Stimulated activated CD8-positive, alpha-beta memory T cell treated with anti-CD3 and anti-CD28 coated beads, Interleukin-15, amount 100 ng/mL, for 48 hours (primary cell): ENCODE measurements around the gene SETD6.
"Not testable (repeated sequence)": the region's sequence is repeated elsewhere in the genome, so short reads cannot be mapped to it uniquely, and the experiment has no call there.

Experiments used
- DNase-seq, 2 donors: peaks; one replicate each; pipeline ENCODE4 v3.0.0-alpha.2; 2020; ENCODE audit warnings: low read depth in 2 of 2

SETD6 gene

DNA sequence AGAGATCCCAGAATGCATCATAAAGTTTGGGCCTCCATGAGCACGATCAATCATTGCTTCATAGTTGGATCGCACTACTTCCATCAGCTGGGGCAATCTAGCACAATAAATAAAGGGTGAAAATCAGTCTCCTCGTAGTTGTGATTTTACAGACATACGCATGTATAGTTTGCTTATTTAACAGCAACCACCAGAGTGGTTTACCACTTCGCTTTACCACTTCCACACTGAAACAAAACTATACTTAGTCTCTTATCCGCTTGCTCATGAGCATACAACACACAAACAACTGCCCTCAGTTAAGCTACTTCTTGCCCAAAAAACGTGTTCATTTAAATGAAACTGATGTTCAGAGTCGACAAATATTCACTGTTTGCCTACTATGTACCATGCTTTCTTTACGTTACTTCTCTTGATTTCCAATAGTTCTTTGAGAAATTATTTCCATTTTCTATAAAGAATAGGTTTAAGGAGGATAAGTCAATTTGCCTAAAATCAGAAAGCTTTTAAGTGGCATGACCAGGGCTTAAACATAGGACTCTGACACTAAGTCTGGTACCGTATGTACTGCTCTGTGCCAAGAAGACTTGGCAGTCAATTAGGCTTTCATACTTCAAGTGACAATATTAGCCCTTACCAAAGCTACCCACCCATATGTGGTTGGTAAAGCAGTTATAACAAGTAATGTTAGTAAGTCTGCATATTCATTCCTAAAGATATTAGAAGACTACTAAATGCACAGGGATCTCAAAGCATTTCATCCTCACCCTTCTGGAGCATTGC, 22.0 kb downstream of the SETD6 start:
- DNase-seq = no peak

DNA sequence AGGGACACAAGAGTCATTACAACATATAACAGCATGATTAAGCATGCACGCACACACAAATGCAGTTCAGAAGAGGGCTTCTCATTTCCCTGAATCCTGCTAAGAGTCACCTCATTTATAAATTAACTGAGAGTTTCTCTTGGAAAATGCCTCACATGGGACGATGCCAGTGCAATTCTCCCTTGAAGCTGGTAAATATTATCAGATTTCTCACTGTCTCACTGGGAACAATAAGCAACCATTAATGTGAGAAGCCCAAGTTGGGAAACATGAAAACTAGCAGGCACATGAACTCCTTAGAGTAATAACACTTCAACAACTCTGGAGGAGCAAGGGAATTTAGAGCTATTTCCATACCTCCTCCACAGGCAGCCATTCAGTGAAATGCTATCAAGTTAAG, 26.4 kb downstream of the SETD6 start:
- no peak for DNase-seq

DNA sequence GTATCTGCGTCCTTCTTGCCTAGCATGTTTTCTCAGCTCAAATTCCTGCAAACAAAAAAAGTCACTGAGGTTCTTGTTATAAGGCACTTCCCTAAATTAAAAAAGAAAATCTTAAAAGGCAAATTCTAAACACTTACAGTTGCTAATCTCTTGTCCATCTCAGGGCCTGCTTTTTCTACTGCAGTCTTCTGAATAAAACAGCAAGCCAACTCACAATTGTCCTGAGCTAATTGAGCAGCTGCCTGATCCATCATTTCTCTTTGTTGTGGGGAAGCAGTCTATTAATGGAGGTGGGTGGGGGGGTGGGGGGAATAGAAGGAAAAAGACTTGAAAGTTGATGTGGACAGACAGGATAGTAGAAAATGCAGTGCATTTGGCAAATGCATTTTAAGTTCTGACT, 27.0 kb downstream of the SETD6 start:
- DNase-seq = no peak

DNA sequence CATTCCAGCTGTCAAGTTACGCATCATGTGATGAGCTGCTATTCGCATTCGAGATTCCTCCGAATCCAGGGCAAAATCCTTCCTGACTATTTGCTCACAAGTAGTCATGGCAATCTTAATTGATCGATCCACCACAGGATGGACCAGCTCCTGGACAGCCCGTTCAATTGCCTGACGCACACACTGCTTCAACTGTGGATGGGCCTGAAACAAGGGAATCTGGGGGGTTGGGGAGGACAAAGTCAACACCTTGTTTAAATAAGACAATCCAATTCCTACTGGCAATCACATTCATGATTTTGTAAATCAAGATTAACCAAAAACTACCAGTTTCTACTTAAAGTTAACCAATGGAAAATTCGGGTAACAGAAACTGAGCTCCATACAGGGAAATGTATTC, 28.4 kb downstream of the SETD6 start:
- no peak for DNase-seq

DNA sequence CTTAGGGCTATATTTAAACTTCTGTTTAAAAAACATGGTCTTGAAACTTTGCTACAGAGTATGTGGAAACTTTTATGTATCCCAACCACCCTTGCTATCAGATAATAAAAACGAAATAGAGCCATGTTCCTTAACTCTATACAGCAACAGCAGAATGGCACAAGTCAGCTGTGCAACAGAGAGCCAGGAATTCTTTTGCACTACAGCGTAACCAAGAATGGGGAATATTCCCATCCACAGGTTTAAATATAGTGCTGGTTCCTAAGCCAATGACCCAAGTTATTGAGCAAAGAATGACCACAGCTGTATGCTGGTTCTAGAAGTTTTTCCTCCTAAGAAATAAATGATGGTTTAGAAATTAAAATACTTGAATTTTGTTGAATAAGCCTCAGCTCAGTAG, 33.1 kb downstream of the SETD6 start:
- DNase-seq = no peak

DNA sequence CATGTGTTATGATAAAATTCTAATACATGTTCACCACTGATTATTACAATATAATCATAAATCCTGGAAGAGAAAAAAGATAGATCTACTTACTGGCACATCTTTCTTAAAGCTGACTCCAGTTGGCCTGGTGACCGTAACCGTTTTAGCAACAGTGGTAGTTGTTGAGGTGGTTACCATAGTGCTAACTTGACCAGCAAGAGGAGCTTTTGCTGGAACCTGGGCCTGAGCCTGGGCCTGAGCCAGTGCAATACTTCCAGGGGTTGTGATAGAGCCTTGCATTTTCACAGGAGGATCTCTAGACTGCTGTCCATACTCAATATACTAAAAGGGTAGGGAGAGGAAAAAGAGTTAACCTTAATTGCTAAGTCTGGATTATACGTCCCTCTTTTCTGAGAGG, 36.2 kb downstream of the SETD6 start:
- no peak for DNase-seq

DNA sequence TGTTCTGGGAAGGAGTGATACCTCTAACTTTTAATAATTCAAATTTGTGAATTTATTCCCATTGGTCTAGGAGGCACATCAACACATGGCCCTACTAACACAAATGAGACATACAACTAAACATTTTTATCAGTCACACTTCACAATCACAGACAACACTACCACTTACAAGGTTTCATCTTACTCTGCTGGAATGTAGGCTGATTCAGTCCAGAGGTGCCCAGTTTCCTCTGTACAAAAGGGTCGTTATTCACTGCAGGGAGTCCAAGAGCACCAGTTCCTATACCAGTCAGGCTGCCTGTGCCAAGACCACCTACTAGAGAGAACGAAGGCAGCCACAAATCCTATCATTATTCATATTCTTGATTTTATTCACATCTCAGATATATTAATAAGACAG, 41.4 kb downstream of the SETD6 start:
- no peak for DNase-seq

DNA sequence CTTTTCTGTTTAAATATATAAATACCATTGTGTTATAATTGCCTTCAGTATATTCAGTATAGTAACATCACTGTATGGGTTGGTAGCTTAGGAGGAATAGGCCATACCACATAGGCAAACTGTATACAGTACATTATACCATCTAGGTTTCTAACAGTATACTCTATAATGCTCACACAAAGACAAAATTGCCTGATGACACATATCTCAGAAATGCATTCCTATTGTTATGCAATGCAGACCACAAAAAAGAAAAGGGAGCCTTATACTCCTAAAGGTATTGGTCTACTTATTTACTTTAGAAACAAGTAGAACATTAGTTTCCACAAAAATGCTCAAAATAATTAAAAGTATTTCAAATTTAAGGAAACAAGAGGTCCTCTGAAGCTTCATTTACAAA, 47.9 kb downstream of the SETD6 start:
- no peak for DNase-seq

DNA sequence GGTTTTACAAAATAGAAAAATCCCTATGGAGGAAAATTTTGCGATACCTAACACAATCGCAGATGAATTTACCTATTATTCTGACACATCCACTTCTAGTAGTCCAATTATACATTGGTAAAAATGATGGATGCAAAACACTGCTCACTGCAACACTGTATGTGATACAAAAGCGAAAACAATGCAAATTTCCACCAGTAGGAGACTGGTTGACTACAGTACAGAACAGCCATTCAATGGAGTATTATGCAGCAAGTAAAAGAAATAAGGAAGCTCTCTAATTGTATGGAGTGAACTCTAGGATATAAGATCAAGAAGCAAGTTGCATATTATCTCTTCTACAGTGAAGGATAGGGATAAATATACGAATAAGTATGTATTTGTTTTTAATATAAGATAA, 48.5 kb downstream of the SETD6 start:
- DNase-seq = no peak

DNA sequence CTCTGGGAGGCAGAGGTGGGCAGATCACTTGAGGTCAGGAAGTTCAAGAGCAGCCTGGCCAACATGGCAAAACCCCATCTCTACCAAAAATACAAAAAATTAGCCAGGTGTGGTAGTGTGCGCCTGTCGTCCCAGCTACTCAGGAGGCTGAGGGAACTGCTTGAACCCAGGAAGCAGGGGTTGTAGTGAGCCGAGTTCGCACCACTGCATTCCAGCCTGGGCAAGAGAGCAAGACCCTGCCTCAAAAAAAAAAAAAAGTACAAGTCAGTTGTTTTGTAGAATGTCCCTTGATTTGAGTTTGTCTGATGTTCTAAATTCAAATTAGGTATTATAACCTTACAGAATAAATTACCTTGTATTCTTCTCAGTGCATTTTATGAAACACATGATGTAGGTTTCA, 50.4 kb downstream of the SETD6 start:
- not testable (repeated sequence) for DNase-seq
